Parathyroid adenoma (tissue), 2 donors: Measurements from ENCODE around the gene ZNF200.

Source experiments
- H2AFZ ChIP-seq: fragments of 300-600 bp; sonication (generic); one replicate; pipeline ENCODE4 v1.7.0; 2017; ENCODE audit warnings: antibody characterized with exemption, mild to moderate bottlenecking
- H3K27ac ChIP-seq: fragments of 300-600 bp; sonication (generic); one replicate; pipeline ENCODE4 v1.7.0; 2017
- H3K27me3 ChIP-seq: fragments of 300-600 bp; sonication (generic); one replicate; pipeline ENCODE4 v1.7.0; 2017; ENCODE audit warnings: low read length; ENCODE audit not compliant: control insufficient read depth, insufficient read depth
- H3K36me3 ChIP-seq: fragments of 300-600 bp; sonication (generic); one replicate; pipeline ENCODE4 v1.7.0; 2017; ENCODE audit warnings: low read length; ENCODE audit not compliant: control insufficient read depth, insufficient read depth
- H3K4me1 ChIP-seq: fragments of 300-600 bp; sonication (generic); one replicate; pipeline ENCODE4 v1.7.0; 2017; ENCODE audit warnings: control low read depth
- H3K4me2 ChIP-seq: fragments of 300-600 bp; sonication (generic); one replicate; pipeline ENCODE4 v1.7.0; 2017; ENCODE audit warnings: low read length
- H3K4me3 ChIP-seq: fragments of 300-600 bp; sonication (generic); one replicate; pipeline ENCODE4 v1.7.0; 2017; ENCODE audit warnings: low read depth, low read length
- H3K79me2 ChIP-seq: fragments of 300-600 bp; sonication (generic); one replicate; pipeline ENCODE4 v1.7.0; 2017; ENCODE audit warnings: control low read depth
- H3K9ac ChIP-seq: fragments of 300-600 bp; sonication (generic); one replicate; pipeline ENCODE4 v1.7.0; 2017; ENCODE audit warnings: mild to moderate bottlenecking
- H3K9me3 ChIP-seq: fragments of 300-600 bp; sonication (generic); one replicate; pipeline ENCODE4 v1.7.0; 2017; ENCODE audit warnings: low read length; ENCODE audit not compliant: control insufficient read depth
- TF ChIP-seq, protein P1 (sequence below): fragments of 300-600 bp; sonication (generic); IDR thresholded peaks from one replicate; pipeline ENCODE4 v1.7.0; 2017; ENCODE audit warnings: antibody characterized with exemption, mild to moderate bottlenecking
- donor health status: primary hyperparathyroidism.

ZNF200 gene, protein sequence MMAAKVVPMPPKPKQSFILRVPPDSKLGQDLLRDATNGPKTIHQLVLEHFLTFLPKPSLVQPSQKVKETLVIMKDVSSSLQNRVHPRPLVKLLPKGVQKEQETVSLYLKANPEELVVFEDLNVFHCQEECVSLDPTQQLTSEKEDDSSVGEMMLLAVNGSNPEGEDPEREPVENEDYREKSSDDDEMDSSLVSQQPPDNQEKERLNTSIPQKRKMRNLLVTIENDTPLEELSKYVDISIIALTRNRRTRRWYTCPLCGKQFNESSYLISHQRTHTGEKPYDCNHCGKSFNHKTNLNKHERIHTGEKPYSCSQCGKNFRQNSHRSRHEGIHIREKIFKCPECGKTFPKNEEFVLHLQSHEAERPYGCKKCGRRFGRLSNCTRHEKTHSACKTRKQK

DNA sequence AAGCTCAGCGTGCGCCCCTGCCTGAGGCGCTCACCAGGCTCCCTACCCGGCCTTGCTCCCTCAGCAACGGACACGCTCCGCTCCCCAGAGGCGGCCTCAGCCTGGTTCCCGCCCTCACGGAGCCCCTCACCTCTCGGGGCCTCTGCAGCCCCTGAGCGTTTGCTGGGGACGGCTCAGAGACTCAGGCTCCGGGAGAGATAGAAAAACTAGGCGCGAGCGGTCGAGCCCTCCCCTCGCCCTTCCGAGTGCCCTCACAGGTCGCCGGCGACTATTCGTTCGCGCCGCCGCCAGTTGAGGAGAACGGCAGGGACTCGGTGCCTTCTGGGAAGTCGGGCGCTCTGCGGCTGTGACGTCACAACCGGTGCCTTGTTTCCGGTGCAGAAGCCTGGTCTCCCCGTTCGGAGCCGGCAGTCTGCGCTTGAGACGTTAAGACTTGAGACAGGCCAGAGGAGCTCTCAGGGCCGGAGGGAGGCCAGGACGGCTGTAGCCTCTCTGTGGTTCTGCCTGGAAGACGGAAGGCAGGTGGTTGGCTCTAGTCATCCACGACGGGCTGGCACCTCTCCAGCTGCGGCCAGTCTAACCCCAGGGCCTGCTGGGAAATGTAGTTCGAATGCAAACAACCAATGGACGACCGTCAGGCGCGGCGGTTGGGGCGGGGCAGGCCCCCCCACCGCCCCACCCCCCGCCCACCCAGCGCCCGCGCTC, at the start of gene ZNF200:
Gene ZNF200, minus strand, starts transcription at position 302 of the 705 bp plus-strand sequence. CDS start 1,403 bp downstream, outside the sequence.
- H3K9ac ChIP-seq: peak within 1 kb of the TSS; percentile 77
- TF ChIP-seq, protein P1, sequence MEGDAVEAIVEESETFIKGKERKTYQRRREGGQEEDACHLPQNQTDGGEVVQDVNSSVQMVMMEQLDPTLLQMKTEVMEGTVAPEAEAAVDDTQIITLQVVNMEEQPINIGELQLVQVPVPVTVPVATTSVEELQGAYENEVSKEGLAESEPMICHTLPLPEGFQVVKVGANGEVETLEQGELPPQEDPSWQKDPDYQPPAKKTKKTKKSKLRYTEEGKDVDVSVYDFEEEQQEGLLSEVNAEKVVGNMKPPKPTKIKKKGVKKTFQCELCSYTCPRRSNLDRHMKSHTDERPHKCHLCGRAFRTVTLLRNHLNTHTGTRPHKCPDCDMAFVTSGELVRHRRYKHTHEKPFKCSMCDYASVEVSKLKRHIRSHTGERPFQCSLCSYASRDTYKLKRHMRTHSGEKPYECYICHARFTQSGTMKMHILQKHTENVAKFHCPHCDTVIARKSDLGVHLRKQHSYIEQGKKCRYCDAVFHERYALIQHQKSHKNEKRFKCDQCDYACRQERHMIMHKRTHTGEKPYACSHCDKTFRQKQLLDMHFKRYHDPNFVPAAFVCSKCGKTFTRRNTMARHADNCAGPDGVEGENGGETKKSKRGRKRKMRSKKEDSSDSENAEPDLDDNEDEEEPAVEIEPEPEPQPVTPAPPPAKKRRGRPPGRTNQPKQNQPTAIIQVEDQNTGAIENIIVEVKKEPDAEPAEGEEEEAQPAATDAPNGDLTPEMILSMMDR: no peak

DNA sequence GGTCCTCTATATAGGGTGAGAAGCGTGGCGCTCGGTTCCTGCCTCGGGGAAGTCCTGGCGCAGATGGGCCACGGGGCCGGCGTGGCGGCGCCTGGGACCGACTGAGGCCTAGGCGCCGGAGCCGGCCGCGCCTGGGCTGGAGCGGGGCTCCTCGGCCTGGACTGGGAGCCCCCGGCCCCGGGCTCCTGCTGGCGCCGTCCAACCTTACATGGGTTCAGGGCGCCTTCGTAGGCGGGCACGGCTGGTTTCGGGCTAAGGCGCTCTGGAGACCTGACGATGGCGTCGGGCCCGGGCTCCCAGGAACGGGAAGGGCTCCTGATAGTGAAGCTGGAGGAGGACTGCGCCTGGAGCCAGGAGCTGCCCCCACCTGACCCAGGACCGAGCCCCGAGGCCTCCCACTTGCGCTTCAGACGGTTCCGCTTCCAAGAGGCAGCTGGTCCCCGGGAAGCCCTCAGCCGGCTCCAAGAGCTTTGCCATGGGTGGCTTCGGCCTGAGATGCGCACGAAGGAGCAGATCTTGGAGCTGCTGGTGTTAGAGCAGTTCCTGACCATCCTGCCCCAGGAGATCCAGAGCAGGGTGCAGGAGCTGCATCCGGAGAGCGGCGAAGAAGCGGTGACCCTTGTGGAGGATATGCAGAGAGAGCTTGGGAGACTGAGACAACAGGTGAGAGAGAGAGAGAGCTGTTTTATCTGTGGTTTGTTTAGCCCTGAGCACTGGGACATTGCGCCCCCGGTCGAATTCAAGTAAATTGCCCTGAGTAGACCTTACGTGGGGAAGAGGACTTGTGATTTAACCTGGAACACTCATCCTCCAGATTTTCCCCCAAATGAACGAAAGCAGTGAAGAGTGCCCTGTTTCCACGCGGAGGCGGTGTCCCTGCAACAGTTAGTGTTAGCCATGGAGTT, 48.8 kb upstream of the ZNF200 start:
- H3K27me3 ChIP-seq: no peaks in the 10 kb centered on the region
- peaks cover 31% of the 10 kb centered on the region for H3K79me2 ChIP-seq
- no peaks in the 10 kb centered on the region for H3K9me3 ChIP-seq
- H2AFZ ChIP-seq: peak overlapping the region; percentile 97
- no peaks in the 10 kb centered on the region for H3K36me3 ChIP-seq
- peak overlapping the region; percentile 98 for H3K4me2 ChIP-seq
- peak overlapping the region; percentile 98 for H3K27ac ChIP-seq
- peaks cover 8% of the 10 kb centered on the region for H3K4me1 ChIP-seq
- TF ChIP-seq, protein P1: no peak
- H3K9ac ChIP-seq: peak overlapping the region; percentile 90
- H3K4me3 ChIP-seq: peak overlapping the region; percentile 92

More for the DNA sequence above, at the start of gene ZNF200:
- Histone ChIP-seq H3K4me3 (peak within 1 kb of the TSS; percentile 90), H3K9me3 (no peaks in the 10 kb centered on the region), H3K27me3 (no peaks in the 10 kb centered on the region), H3K4me2 (peak within 1 kb of the TSS; percentile 94), H3K79me2 (peaks cover 12% of the 10 kb centered on the region), H3K36me3 (no peaks in the 10 kb centered on the region), H3K27ac (peak within 1 kb of the TSS; percentile 93), H2AFZ (peak within 1 kb of the TSS; percentile 89), H3K4me1 (peaks cover 8% of the 10 kb centered on the region)

DNA sequence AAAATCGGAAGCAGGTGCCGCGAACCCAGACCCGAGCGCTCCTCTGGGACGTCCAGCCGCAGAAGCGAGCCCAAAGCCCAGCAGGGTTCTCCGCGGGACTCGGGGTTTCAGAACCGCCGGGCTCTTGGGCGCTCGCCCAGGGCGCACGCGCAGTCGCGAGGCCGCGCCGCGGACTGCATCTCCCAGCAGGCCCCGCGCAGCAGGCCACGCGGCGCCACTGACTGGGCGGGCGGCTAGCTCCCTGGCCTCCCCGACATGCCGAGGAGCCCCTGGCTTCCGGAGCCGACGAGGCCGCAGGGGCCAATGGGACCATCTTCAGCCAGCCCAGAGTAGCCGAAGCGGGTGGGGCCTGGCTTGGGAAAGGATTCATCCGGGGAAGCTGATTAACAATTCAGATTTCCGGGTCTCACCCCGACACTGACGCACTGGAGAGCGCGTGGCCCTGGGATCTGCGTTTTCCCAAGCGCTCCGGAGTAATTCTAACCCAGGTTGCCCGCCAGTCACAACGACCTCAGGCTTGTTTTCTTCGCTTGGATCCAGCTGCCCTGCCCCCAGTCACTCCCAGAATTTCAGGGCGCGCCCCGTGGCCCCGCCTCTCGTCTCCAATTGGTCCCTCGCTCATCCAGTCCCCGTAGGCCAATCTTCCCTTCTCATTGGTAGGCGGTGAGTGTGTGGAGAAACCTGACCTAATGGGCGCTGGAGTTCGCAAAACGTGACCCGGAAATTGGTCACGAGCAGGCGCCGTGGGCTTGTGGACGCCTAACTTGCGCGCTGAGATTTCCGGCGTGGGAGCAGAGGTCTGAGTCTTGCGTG, 48.0 kb upstream of the ZNF200 start, which contains the start of gene ZNF263:
Gene ZNF263, plus strand, starts transcription at position 762 of the 813 bp plus-strand sequence. CDS start 328 bp downstream, outside the sequence.
- H3K4me3 ChIP-seq: peak within 1 kb of the TSS; percentile 92
- no peaks in the 10 kb centered on the region for H3K27me3 ChIP-seq
- peak within 1 kb of the TSS; percentile 98 for H3K27ac ChIP-seq
- H3K4me2 ChIP-seq: peak within 1 kb of the TSS; percentile 98
- peak within 1 kb of the TSS; percentile 90 for H3K9ac ChIP-seq
- H3K4me1 ChIP-seq: peaks cover 8% of the 10 kb centered on the region
- peak within 1 kb of the TSS; percentile 97 for H2AFZ ChIP-seq
- TF ChIP-seq, protein P1: no peak
- H3K9me3 ChIP-seq: no peaks in the 10 kb centered on the region
- H3K36me3 ChIP-seq: no peaks in the 10 kb centered on the region
- peaks cover 24% of the 10 kb centered on the region for H3K79me2 ChIP-seq

DNA sequence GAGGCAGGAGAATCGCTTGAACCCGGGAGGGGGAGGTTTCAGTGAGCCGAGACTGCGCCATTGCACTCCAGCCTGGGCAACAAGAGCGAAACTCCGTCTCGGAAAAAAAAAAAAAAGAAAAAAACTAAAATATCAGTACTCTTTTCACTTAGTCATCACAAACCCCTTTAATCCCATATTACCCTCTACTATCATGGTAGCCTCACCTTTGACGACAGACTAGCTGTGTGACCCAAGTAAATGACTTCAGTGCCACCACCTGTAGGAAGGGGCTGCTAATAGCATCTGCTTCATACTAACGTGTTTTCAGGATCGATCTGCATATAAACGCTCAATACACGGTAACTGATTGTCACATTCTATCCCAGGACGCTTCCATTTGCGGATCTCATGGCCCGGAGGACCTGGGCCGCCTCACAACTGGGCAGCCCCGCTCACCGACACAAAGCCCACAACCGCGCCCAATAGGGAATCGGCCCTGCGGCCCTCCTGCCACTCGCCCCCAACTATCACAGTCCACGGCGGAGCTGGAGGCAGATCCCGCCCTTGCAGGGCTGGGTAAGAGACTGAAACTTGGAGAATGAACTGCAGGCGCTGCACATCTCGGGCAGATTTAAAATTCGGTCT, 47.3 kb upstream of the ZNF200 start:
- no peaks in the 10 kb centered on the region for H3K9me3 ChIP-seq
- H3K4me1 ChIP-seq: peaks cover 8% of the 10 kb centered on the region
- peak overlapping the region; percentile 92 for H3K4me3 ChIP-seq
- H3K9ac ChIP-seq: peak overlapping the region; percentile 63
- H2AFZ ChIP-seq: peak overlapping the region; percentile 97
- no peaks in the 10 kb centered on the region for H3K27me3 ChIP-seq
- no peaks in the 10 kb centered on the region for H3K36me3 ChIP-seq
- peaks cover 24% of the 10 kb centered on the region for H3K79me2 ChIP-seq
- TF ChIP-seq, protein P1: no peak
- peak overlapping the region; percentile 98 for H3K4me2 ChIP-seq
- H3K27ac ChIP-seq: peak overlapping the region; percentile 98
